Neural progenitor cell (in vitro differentiated cells): Measurements from ENCODE around the gene CA5A.

Source experiments
- CTCF ChIP-seq: fragments of 200-600 bp; sonication (generic); IDR thresholded peaks from 2 replicates; pipeline ENCODE4 v1.5.1; 2017; ENCODE audit warnings: antibody characterized with exemption, mild to moderate bottlenecking
- EZH2 ChIP-seq: fragments of 200-600 bp; sonication (generic); IDR thresholded peaks from 2 replicates; pipeline ENCODE4 v1.6.1; 2017; ENCODE audit warnings: antibody characterized with exemption, mild to moderate bottlenecking, moderate library complexity

DNA sequence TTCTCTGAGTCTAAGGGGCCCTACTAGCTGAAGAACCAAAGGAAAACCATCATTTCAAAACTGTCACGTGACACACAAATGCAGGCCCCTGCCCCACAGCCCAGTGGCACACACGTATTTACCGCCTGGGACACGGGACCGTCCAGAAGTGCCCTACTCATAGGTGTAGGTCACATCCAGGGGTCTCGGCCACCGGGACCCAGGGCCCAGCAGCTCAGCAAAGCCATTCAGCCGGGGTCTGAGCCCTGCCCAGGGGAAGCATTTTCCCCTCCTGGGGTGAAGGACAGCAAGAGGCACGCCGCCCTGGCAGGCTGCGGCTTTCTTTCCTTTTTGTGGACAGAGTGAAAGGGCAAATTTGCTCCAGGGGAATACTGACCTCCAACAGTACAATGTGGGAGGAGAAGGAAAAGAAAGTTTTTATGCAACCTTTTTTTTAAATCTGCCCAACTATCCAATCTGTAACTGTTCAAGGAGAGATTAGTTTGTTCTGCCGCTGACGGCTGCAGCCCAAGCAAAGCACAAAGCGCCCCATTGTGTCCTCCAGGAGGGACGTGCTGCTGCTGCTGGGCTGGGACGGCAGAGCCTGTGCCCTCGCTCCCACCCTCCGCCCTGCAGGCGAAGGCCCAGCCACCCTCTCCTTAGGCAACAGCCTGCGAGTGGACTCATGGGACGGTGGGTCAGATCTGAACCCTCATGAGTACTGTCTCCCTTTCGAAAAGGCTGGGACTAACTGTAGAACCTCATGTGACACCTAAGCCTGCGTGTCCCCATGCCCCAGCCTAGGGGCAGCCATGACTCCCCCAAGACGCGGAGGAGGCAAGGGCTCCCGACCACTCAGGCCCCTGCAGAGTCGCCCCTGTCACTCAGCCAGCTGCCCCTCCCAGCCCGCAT lies 88.3 kb downstream of the CA5A start:
- no peak for TF ChIP-seq CTCF
- TF ChIP-seq EZH2: no peak
